Peyer's patch (tissue), 4 donors: ENCODE results near the gene SYNJ2.

Experiments used
- CTCF ChIP-seq, 6 experiments: fragments of 450-650 bp in 4 of 6; fragments of 200-600 bp in 2 of 6; sonication (generic) in 1 of 6; IDR thresholded peaks; one replicate each; pipeline ENCODE4 v1.5.1; 2017 to 2019; ENCODE audit warnings: antibody characterized with exemption in 6 of 6, mild to moderate bottlenecking in 3 of 6, moderate library complexity in 1 of 6
- POLR2A ChIP-seq, 2 donors: fragments of 450-650 bp; IDR thresholded peaks; one replicate each; pipeline ENCODE4 v1.5.1; 2017; ENCODE audit warnings: antibody characterized with exemption in 2 of 2, mild to moderate bottlenecking in 2 of 2, moderate library complexity in 2 of 2

- TF ChIP-seq CTCF (IDR thresholded peaks at IDR 0.05) (no peak), POLR2A (IDR thresholded peaks at IDR 0.05) (no peak)
Observed at GRCh38 chr6:158110986-158111385, 129.3 kb downstream of the SYNJ2 start.
